Measurements from ENCODE around the gene RGS4.

Gene RGS4

GRCh38 chr1:163068716-163069115 is 445 bp upstream of the RGS4 start:
- Histone ChIP-seq H3K9me3 (ENCODE audit: control insufficient read depth, insufficient read depth, low read depth, low read length) (no peaks in the 10 kb centered on the region), H3K27ac (ENCODE audit: low read depth, low read length) (no peak overlapping the region), H3K4me3 (ENCODE audit: low read depth, low read length) (peak overlapping the region; percentile 34), H3K27me3 (ENCODE audit: control insufficient read depth, insufficient read depth, low read length) (no peaks in the 10 kb centered on the region), H3K9ac (ENCODE audit: low read length) (no peak overlapping the region), H3K36me3 (ENCODE audit: control insufficient read depth, insufficient read depth, low read length) (no peaks in the 10 kb centered on the region), H3K4me1 (ENCODE audit: control insufficient read depth, insufficient read depth, low read length) (peaks cover 7% of the 10 kb centered on the region)

- H3K4me3 ChIP-seq (ENCODE audit: low read depth, low read length), result peak overlapping the region; percentile 34; the same call in 1 of the 2 replicates
- H3K9ac ChIP-seq (ENCODE audit: low read length), result no peak overlapping the region
Measured at GRCh38 chr1:163069655-163070277, 605 bp downstream of the RGS4 start.

GRCh38 chr1:163071405-163072255 is 2.5 kb downstream of the RGS4 start:
- Histone ChIP-seq H3K27ac (ENCODE audit: low read depth, low read length) (no peak overlapping the region), H3K4me1 (ENCODE audit: control insufficient read depth, insufficient read depth, low read length) (peaks cover 6% of the 10 kb centered on the region; the same call in 1 of the 2 replicates), H3K36me3 (ENCODE audit: control insufficient read depth, insufficient read depth, low read length) (no peaks in the 10 kb centered on the region), H3K27me3 (ENCODE audit: control insufficient read depth, insufficient read depth, low read length) (no peaks in the 10 kb centered on the region), H3K9me3 (ENCODE audit: control insufficient read depth, insufficient read depth, low read depth, low read length) (no peaks in the 10 kb centered on the region), H3K4me3 (ENCODE audit: low read depth, low read length) (no peak overlapping the region), H3K9ac (ENCODE audit: low read length) (no peak overlapping the region)

More at GRCh38 chr1:163069655-163070277, 605 bp downstream of the RGS4 start:
- Histone ChIP-seq H3K27ac (ENCODE audit: low read depth, low read length) (no peak overlapping the region), H3K4me1 (ENCODE audit: control insufficient read depth, insufficient read depth, low read length) (peaks cover 6% of the 10 kb centered on the region; the same call in 1 of the 2 replicates), H3K36me3 (ENCODE audit: control insufficient read depth, insufficient read depth, low read length) (no peaks in the 10 kb centered on the region), H3K27me3 (ENCODE audit: control insufficient read depth, insufficient read depth, low read length) (no peaks in the 10 kb centered on the region), H3K9me3 (ENCODE audit: control insufficient read depth, insufficient read depth, low read depth, low read length) (no peaks in the 10 kb centered on the region)

- Histone ChIP-seq H3K9ac (ENCODE audit: low read length) (no peak overlapping the region), H3K27me3 (ENCODE audit: control insufficient read depth, insufficient read depth, low read length) (no peaks in the 10 kb centered on the region), H3K27ac (ENCODE audit: low read depth, low read length) (no peak overlapping the region), H3K4me3 (ENCODE audit: low read depth, low read length) (no peak overlapping the region), H3K36me3 (ENCODE audit: control insufficient read depth, insufficient read depth, low read length) (no peaks in the 10 kb centered on the region), H3K9me3 (ENCODE audit: control insufficient read depth, insufficient read depth, low read depth, low read length) (no peaks in the 10 kb centered on the region), H3K4me1 (ENCODE audit: control insufficient read depth, insufficient read depth, low read length) (peaks cover 6% of the 10 kb centered on the region; the same call in 1 of the 2 replicates)
Measured at GRCh38 chr1:163072658-163073057, 3.5 kb downstream of the RGS4 start.

- H3K4me1 ChIP-seq (ENCODE audit: control insufficient read depth, insufficient read depth, low read length), result peaks cover under 1% of the 10 kb centered on the region; the same call in 1 of the 2 replicates
- no peak overlapping the region for H3K9ac ChIP-seq (ENCODE audit: low read length)
- H3K9me3 ChIP-seq (ENCODE audit: control insufficient read depth, insufficient read depth, low read depth, low read length), result no peaks in the 10 kb centered on the region
- no peaks in the 10 kb centered on the region for H3K36me3 ChIP-seq (ENCODE audit: control insufficient read depth, insufficient read depth, low read length)
- no peaks in the 10 kb centered on the region for H3K27me3 ChIP-seq (ENCODE audit: control insufficient read depth, insufficient read depth, low read length)
- no peak overlapping the region for H3K27ac ChIP-seq (ENCODE audit: low read depth, low read length)
- H3K4me3 ChIP-seq (ENCODE audit: low read depth, low read length), result no peak overlapping the region
Measured at GRCh38 chr1:163074004-163074403, 4.8 kb downstream of the RGS4 start.

- no peak overlapping the region for H3K27ac ChIP-seq (ENCODE audit: low read depth, low read length)
- H3K36me3 ChIP-seq (ENCODE audit: control insufficient read depth, insufficient read depth, low read length), result no peaks in the 10 kb centered on the region
- no peaks in the 10 kb centered on the region for H3K4me1 ChIP-seq (ENCODE audit: control insufficient read depth, insufficient read depth, low read length)
- H3K9me3 ChIP-seq (ENCODE audit: control insufficient read depth, insufficient read depth, low read depth, low read length), result no peaks in the 10 kb centered on the region
- no peak overlapping the region for H3K4me3 ChIP-seq (ENCODE audit: low read depth, low read length)
- H3K9ac ChIP-seq (ENCODE audit: low read length), result no peak overlapping the region
- no peaks in the 10 kb centered on the region for H3K27me3 ChIP-seq (ENCODE audit: control insufficient read depth, insufficient read depth, low read length)
Measured at GRCh38 chr1:163074716-163075284, 5.6 kb downstream of the RGS4 start.

- H3K27me3 ChIP-seq (ENCODE audit: control insufficient read depth, insufficient read depth, low read length), result no peaks in the 10 kb centered on the region
- no peak overlapping the region for H3K27ac ChIP-seq (ENCODE audit: low read depth, low read length)
- H3K4me1 ChIP-seq (ENCODE audit: control insufficient read depth, insufficient read depth, low read length), result no peaks in the 10 kb centered on the region
- no peaks in the 10 kb centered on the region for H3K36me3 ChIP-seq (ENCODE audit: control insufficient read depth, insufficient read depth, low read length)
- H3K4me3 ChIP-seq (ENCODE audit: low read depth, low read length), result no peak overlapping the region
- H3K9ac ChIP-seq (ENCODE audit: low read length), result no peak overlapping the region
- H3K9me3 ChIP-seq (ENCODE audit: control insufficient read depth, insufficient read depth, low read depth, low read length), result no peaks in the 10 kb centered on the region
Measured at GRCh38 chr1:163076044-163076443, 6.9 kb downstream of the RGS4 start.

GRCh38 chr1:163076446-163076845 is 7.3 kb downstream of the RGS4 start:
- H3K36me3 ChIP-seq (ENCODE audit: control insufficient read depth, insufficient read depth, low read length), result no peaks in the 10 kb centered on the region
- H3K9me3 ChIP-seq (ENCODE audit: control insufficient read depth, insufficient read depth, low read depth, low read length), result no peaks in the 10 kb centered on the region
- no peaks in the 10 kb centered on the region for H3K27me3 ChIP-seq (ENCODE audit: control insufficient read depth, insufficient read depth, low read length)
- H3K27ac ChIP-seq (ENCODE audit: low read depth, low read length), result no peak overlapping the region
- no peak overlapping the region for H3K9ac ChIP-seq (ENCODE audit: low read length)
- H3K4me3 ChIP-seq (ENCODE audit: low read depth, low read length), result no peak overlapping the region
- H3K4me1 ChIP-seq (ENCODE audit: control insufficient read depth, insufficient read depth, low read length), result no peaks in the 10 kb centered on the region

- no peaks in the 10 kb centered on the region for H3K27me3 ChIP-seq (ENCODE audit: control insufficient read depth, insufficient read depth, low read length)
- no peak overlapping the region for H3K9ac ChIP-seq (ENCODE audit: low read length)
- no peaks in the 10 kb centered on the region for H3K36me3 ChIP-seq (ENCODE audit: control insufficient read depth, insufficient read depth, low read length)
- H3K4me1 ChIP-seq (ENCODE audit: control insufficient read depth, insufficient read depth, low read length), result no peaks in the 10 kb centered on the region
- no peaks in the 10 kb centered on the region for H3K9me3 ChIP-seq (ENCODE audit: control insufficient read depth, insufficient read depth, low read depth, low read length)
- H3K27ac ChIP-seq (ENCODE audit: low read depth, low read length), result no peak overlapping the region
- H3K4me3 ChIP-seq (ENCODE audit: low read depth, low read length), result no peak overlapping the region
Measured at GRCh38 chr1:163076981-163077761, 8.0 kb downstream of the RGS4 start.

- Histone ChIP-seq H3K9me3 (ENCODE audit: control insufficient read depth, insufficient read depth, low read depth, low read length) (no peaks in the 10 kb centered on the region), H3K27ac (ENCODE audit: low read depth, low read length) (no peak overlapping the region), H3K36me3 (ENCODE audit: control insufficient read depth, insufficient read depth, low read length) (no peaks in the 10 kb centered on the region), H3K4me3 (ENCODE audit: low read depth, low read length) (no peak overlapping the region), H3K4me1 (ENCODE audit: control insufficient read depth, insufficient read depth, low read length) (no peaks in the 10 kb centered on the region), H3K9ac (ENCODE audit: low read length) (no peak overlapping the region), H3K27me3 (ENCODE audit: control insufficient read depth, insufficient read depth, low read length) (no peaks in the 10 kb centered on the region)
Measured at GRCh38 chr1:163082971-163083370, 13.8 kb downstream of the RGS4 start.

Data from HUES6 (cell line).